ENCODE results near the gene VEGFA. TPM values are rescaled to one million over a fixed set of nuclear protein-coding genes. Genes with fewer than 3 reads are reported as not detected.

The VEGFA gene
- polyA plus RNA-seq, 2 of the 4 experiments (the other 2 are of a cell fraction), result 35.8 to 83.7 TPM

- TF ChIP-seq ZC3H11A (IDR thresholded peaks at IDR 0.05), result no peak
- TF ChIP-seq FOSB (CRISPR knock-in tag; IDR thresholded peaks at IDR 0.05), result no peak
- no peak for TF ChIP-seq JUNB (IDR thresholded peaks at IDR 0.05)
- TF ChIP-seq, protein P1, sequence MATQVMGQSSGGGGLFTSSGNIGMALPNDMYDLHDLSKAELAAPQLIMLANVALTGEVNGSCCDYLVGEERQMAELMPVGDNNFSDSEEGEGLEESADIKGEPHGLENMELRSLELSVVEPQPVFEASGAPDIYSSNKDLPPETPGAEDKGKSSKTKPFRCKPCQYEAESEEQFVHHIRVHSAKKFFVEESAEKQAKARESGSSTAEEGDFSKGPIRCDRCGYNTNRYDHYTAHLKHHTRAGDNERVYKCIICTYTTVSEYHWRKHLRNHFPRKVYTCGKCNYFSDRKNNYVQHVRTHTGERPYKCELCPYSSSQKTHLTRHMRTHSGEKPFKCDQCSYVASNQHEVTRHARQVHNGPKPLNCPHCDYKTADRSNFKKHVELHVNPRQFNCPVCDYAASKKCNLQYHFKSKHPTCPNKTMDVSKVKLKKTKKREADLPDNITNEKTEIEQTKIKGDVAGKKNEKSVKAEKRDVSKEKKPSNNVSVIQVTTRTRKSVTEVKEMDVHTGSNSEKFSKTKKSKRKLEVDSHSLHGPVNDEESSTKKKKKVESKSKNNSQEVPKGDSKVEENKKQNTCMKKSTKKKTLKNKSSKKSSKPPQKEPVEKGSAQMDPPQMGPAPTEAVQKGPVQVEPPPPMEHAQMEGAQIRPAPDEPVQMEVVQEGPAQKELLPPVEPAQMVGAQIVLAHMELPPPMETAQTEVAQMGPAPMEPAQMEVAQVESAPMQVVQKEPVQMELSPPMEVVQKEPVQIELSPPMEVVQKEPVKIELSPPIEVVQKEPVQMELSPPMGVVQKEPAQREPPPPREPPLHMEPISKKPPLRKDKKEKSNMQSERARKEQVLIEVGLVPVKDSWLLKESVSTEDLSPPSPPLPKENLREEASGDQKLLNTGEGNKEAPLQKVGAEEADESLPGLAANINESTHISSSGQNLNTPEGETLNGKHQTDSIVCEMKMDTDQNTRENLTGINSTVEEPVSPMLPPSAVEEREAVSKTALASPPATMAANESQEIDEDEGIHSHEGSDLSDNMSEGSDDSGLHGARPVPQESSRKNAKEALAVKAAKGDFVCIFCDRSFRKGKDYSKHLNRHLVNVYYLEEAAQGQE (IDR thresholded peaks at IDR 0.05), result no peak
- no peak for TF ChIP-seq SMC3 (IDR thresholded peaks at IDR 0.05)
- no peak for TF ChIP-seq NPAS2 (CRISPR knock-in tag; IDR thresholded peaks at IDR 0.05; ENCODE audit: borderline replicate concordance)
- TF ChIP-seq PHF8 (IDR thresholded peaks at IDR 0.05; ENCODE audit: borderline replicate concordance, low read depth), result no peak
- TF ChIP-seq KDM5A (IDR thresholded peaks at IDR 0.05), result no peak
Observed at GRCh38 chr6:43820486-43820885, 50.5 kb downstream of the VEGFA start.

GRCh38 chr6:43821101-43821886 lies 51.3 kb downstream of the VEGFA start:
- ChIA-PET POLR2A (no interaction called here), CTCF (no interaction called here)
- peaks cover 18% of the 10 kb centered on the region for H3K4me1 ChIP-seq
- TF ChIP-seq HDAC2 (IDR thresholded peaks at IDR 0.05), result no peak
- TF ChIP-seq ESRRA (IDR thresholded peaks at IDR 0.05; ENCODE audit: borderline replicate concordance, low read length), result no peak
- TF ChIP-seq BHLHE40 (IDR thresholded peaks at IDR 0.05; ENCODE audit: low read depth, low read length), result no peak
- TF ChIP-seq SREBF2 (IDR thresholded peaks at IDR 0.05), result no peak
- no peak for TF ChIP-seq POLR2A (IDR thresholded peaks at IDR 0.05; ENCODE audit: low read length)
- no peak for TF ChIP-seq TP53 (CRISPR knock-in tag; IDR thresholded peaks at IDR 0.05)
- TF ChIP-seq MAZ (IDR thresholded peaks at IDR 0.05; ENCODE audit: borderline replicate concordance, low read depth, low read length), result no peak
- TF ChIP-seq, protein P2, sequence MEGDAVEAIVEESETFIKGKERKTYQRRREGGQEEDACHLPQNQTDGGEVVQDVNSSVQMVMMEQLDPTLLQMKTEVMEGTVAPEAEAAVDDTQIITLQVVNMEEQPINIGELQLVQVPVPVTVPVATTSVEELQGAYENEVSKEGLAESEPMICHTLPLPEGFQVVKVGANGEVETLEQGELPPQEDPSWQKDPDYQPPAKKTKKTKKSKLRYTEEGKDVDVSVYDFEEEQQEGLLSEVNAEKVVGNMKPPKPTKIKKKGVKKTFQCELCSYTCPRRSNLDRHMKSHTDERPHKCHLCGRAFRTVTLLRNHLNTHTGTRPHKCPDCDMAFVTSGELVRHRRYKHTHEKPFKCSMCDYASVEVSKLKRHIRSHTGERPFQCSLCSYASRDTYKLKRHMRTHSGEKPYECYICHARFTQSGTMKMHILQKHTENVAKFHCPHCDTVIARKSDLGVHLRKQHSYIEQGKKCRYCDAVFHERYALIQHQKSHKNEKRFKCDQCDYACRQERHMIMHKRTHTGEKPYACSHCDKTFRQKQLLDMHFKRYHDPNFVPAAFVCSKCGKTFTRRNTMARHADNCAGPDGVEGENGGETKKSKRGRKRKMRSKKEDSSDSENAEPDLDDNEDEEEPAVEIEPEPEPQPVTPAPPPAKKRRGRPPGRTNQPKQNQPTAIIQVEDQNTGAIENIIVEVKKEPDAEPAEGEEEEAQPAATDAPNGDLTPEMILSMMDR (IDR thresholded peaks at IDR 0.05), result no peak
- no peak for TF ChIP-seq HOXB13 (CRISPR knock-in tag; IDR thresholded peaks at IDR 0.05; ENCODE audit: low read depth)
- no peak for TF ChIP-seq HES2 (IDR thresholded peaks at IDR 0.05)
- DNase-seq (ENCODE audit: low read depth in 1 of 2, low spot score in 1 of 2), result no peak
- WGBS (ENCODE audit: missing lambda C conversion rate), result 47% methylated on average over 4 of the region's 4 CpGs
- H3K4me2 ChIP-seq, result no peak overlapping the region
- no peak for ATAC-seq
- FAIRE-seq, result no peak
- H3K4me3 ChIP-seq, result no peak overlapping the region
- H3K9me3 ChIP-seq, result no peaks in the 10 kb centered on the region
- H3K27ac ChIP-seq, result no peak overlapping the region

More at GRCh38 chr6:43820486-43820885, 50.5 kb downstream of the VEGFA start:
- DNase-seq (ENCODE audit: low read depth in 1 of 2, low spot score in 1 of 2) (no peak), FAIRE-seq (no peak), ATAC-seq (no peak)
- Histone ChIP-seq H3K4me1 (peaks cover 18% of the 10 kb centered on the region), H3K27ac (no peak overlapping the region), H3K4me2 (no peak overlapping the region), H3K4me3 (no peak overlapping the region), H3K9me3 (no peaks in the 10 kb centered on the region)
- CTCF ChIA-PET, result no interaction called here
- POLR2A ChIA-PET, result no interaction called here
- 69% methylated on average over 6 of the region's 6 CpGs for WGBS (ENCODE audit: missing lambda C conversion rate)

DNA sequence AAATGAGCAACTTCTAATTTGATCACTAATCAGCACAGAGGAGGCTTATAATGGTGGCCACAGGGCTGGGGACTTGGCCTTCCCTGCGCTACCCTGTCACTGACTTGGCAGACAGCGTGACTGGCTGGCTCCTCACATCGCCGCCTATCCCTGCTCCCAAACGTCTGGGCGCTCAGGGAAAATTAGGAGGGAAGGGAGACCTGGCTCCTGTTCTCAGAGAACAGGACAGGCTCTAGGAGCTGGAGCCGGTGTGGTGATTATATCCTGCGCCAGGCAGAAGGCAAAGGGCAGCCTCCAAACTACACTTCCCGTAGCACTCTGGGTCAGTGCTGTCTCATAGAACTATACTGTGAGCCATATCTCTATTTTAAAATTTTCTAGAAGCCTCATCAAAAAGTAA lies 53.4 kb downstream of the VEGFA start:
- DNase-seq (ENCODE audit: low read depth in 1 of 2, low spot score in 1 of 2) (no peak), FAIRE-seq (no peak), ATAC-seq (no peak)
- H3K27ac ChIP-seq, result no peak overlapping the region
- POLR2A ChIA-PET, result no interaction called here
- 86% methylated on average over 9 of the region's 9 CpGs for WGBS (ENCODE audit: missing lambda C conversion rate)
- peaks cover 13% of the 10 kb centered on the region for H3K4me1 ChIP-seq
- no peaks in the 10 kb centered on the region for H3K9me3 ChIP-seq
- CTCF ChIA-PET, result no interaction called here
- H3K4me3 ChIP-seq, result no peak overlapping the region
- H3K4me2 ChIP-seq, result no peak overlapping the region
- TF ChIP-seq GATA3 (IDR thresholded peaks at IDR 0.05; ENCODE audit: borderline replicate concordance) (no peak), BHLHE40 (IDR thresholded peaks at IDR 0.05; ENCODE audit: low read depth, low read length) (no peak), RARB (CRISPR knock-in tag; IDR thresholded peaks at IDR 0.05) (no peak)
- TF ChIP-seq, protein P3, sequence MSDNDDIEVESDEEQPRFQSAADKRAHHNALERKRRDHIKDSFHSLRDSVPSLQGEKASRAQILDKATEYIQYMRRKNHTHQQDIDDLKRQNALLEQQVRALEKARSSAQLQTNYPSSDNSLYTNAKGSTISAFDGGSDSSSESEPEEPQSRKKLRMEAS (IDR thresholded peaks at IDR 0.05), result no peak

Data from A549 (cell line).